GM21390 (cell line): ENCODE results near the gene CNIH2.
"Not testable (repeated sequence)": the region's sequence is repeated elsewhere in the genome, so short reads cannot be mapped to it uniquely, and the experiment has no call there.

Experiments
- ATAC-seq: cut with Tn5 transposase; IDR thresholded peaks from one replicate; pipeline ENCODE4 v1.9.1; 2021; ENCODE audit not compliant: unreplicated experiment

Gene CNIH2

DNA sequence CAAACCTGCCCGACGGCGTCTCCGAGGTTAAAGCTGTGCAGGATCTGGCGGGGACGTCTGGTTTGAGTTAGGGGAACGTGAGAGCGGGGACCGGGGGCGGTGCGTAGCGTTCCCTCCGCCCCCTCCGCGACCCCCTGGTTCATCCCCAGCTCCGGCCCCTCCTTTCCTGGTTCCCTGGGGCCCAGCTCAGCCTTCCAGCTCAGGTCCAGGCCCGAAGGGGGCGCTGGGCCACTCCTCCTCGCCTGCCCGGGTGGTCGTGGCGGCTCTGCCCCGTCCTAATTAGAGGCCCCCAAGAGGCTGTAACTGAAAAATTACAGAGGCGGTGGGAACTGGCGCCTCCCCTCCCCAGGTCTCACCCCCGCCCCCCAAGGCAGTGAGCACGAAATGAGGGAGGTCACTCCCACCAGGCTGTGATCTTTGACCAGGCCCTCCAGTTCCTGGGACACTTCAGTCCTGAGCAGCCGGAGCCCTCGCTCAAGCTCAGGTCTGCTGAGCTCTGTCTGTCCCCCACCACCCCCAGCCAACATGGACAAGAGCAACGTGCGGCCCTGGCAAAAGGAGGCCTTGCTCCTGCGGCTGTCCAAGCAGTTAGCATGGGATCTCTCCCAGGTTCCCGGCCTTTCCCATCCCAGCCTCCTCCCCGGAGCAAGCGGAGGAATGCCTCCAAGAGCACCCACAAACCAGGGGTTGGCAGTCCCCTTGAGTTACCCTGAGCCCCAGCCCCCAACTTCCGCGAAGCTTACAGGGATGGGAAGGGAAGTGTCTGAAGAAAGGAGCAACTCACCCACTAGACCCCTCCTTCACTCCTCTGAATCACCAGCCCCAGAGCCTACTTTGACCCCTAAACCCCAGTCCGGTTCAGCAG is 35.6 kb downstream of the CNIH2 start:
- ATAC-seq = no peak

DNA sequence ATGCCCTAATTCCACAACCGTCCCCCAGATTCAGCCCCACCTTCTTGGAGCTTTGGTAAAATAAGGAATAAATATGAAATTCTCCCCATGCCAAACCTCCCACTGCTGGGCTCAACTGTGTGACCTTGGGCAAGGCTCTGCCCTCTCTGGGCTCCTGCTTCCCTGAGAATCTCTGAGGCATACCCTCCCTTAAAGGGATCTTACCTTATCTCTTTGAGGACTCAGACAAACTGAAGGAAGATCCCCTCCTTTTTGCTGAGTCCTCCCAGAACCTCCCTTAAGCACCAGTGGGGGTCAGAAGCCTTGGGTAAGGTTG is 36.2 kb downstream of the CNIH2 start:
- no peak for ATAC-seq

- ATAC-seq = no peak
Measured at GRCh38 chr11:66314561-66315497, 36.9 kb downstream of the CNIH2 start.

DNA sequence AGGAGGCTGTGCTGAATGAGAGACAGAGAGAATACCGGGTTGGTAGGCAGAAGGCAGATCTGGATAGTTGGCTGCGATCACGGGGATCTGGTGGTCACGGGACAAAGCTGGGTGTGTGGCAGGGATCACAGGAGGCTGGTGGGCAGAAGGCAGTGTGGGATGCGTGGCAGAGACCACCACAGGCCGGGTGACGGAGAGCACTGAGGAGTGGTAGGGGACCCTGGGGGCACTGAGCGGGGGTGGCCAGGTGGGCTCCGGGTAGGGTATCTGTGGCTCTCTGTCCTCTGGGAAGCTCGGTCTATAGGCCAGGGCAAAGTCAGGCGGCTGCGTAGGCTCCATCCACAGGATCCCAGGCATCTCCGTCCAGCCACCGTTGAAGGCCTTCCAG is 37.5 kb downstream of the CNIH2 start:
- no peak for ATAC-seq

GRCh38 chr11:66315921-66316811 is 38.2 kb downstream of the CNIH2 start:
- no peak for ATAC-seq

DNA sequence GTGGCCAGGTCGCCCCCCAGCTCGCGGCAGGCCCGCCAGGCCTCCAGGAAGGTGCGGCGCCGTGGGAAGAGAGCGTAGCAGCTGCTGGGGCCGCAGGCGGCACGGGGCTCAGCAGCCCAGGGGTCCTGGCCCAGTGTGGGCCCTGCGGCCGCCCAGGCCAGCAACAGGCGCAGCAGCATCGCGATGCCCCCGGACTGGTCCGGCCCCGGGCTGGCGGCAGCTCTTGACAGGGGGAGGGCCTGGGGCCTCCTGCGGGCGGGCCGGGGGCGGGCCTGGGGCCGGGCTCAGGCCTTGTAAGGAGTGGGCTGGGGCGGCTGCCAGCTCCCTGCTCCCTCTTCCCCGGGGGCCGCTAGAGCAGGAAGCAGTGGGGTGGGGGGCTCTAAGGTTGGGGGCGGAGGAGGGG is 38.9 kb downstream of the CNIH2 start, which contains the start of gene CD248:
Gene CD248, minus strand, starts transcription at position 196 of the 403 bp plus-strand sequence. Its CDS starts 17 bp downstream, at position 179.
- ATAC-seq = no peak

DNA sequence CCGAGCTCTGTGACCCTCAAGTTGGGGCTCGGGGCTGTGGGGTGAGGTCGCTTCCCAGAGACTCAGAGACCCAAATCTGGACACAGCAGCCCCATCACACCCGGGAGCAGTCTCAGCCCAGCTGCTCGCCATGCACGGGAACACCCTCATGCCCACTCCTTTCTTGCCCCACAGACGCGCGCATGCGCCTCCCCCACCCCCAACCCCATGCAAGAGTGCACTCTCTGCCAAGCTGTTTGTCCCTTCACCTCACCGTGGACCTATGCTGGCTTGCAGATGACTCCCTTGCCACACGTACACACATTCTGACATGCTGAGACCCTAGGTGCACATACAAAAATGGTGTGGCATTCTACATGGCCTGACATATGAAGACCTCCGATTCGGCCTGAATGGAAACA is 39.3 kb downstream of the CNIH2 start:
- no peak for ATAC-seq

- no peak for ATAC-seq
Measured at GRCh38 chr11:66317723-66318599, 40.0 kb downstream of the CNIH2 start.

DNA sequence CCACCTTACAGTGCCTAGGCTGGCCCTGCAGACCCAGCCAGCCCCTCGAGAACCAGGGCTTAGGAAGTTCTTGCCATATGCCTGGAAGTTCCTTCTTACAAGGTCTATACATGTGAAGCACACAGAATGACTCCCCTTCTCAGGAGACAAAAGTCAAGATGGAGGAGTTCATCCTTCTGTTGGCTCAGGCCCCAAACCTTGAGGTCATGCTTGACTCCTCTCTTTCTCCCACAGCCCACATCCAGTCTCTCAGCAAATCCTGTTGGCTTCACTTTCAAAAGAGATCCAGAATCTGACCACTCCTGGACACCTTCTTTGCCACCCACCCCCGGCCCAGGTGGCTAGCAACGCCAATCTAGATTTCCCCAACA is 40.6 kb downstream of the CNIH2 start:
- no peak for ATAC-seq

- not testable (repeated sequence) for ATAC-seq
Measured at GRCh38 chr11:66320289-66320688, 42.3 kb downstream of the CNIH2 start.

GRCh38 chr11:66320748-66321147 is 42.8 kb downstream of the CNIH2 start:
- ATAC-seq = not testable (repeated sequence)

- ATAC-seq = no peak
Measured at GRCh38 chr11:66321606-66322005, 43.6 kb downstream of the CNIH2 start.

- ATAC-seq = no peak
Measured at GRCh38 chr11:66322732-66323427, 44.9 kb downstream of the CNIH2 start.

DNA sequence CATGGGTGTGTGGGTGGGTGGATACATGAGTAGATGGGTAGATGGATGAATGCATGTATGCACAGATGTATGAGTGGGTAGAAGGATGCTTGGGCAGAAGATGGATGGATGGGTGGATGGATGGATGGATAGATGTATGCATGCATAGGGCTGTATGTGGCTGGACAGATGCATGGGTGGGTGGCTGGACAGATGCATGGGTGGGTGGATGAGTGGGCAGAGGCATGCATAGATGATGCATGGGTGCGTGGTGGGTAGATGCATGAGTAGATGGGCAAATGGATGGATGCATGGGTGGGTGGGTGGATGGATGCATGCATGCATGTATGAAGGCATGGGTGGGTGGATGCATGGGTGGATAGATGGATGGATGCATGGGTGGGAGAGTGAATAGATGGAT is 45.7 kb downstream of the CNIH2 start:
- ATAC-seq = no peak

- no peak for ATAC-seq
Measured at GRCh38 chr11:66324664-66325063, 46.7 kb downstream of the CNIH2 start.

- no peak for ATAC-seq
Measured at GRCh38 chr11:66325263-66325671, 47.3 kb downstream of the CNIH2 start.

DNA sequence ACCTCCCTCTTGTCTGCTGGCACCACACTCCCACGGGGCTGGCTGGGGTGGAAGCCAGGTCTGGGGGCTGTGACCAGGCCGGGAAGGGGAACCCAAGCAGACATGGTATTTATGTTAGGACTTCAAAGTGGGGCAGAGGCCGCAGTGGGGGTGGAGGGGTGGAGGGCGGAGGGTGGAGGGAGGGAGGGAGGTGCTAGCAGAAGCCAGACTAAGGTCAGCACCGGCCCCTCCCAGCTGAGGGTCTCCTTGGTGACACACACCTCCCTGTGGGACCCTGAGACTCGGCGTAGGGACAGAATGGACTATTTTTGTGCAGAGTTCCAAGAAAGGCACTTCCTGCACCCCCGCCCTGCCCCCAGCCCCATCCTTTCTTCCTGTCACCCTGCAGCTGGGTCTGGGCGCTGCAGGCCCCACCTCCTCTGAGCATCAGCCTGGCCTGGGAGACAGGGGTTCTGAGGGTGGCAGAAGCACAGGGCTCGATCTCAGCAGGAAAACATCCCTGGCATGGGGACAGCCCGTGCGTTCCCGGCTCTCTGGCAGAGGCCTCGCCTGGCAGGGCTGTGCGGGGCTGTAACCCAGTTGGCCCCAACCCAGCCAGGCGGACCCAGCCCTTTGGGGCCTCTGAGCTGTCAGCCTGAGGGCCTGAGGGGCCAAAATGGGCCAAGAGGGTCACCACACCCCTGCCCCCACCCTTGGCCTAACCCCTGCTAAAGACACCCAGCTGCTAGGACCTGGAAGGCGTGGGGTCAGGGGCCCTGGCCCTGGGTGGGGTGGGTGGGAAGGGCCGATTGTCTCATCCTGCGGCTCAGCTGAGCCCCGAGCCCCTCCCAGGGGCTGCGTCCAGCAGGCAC is 48.5 kb downstream of the CNIH2 start:
- no peak for ATAC-seq
